HUES48 (cell line): ENCODE results near the gene RRBP1.

Experiments
- H3K27ac ChIP-seq: one replicate; pipeline ENCODE4 v1.7.0; 2013; ENCODE audit warnings: low read depth, low read length, inconsistent platforms
- H3K27me3 ChIP-seq: 2 replicates; pipeline ENCODE4 v1.6.1; 2013; ENCODE audit warnings: mild to moderate bottlenecking, low read length; ENCODE audit not compliant: control insufficient read depth, insufficient read depth
- H3K36me3 ChIP-seq: 2 replicates; pipeline ENCODE4 v1.6.1; 2013; ENCODE audit warnings: low read length; ENCODE audit not compliant: control insufficient read depth, insufficient read depth
- H3K4me1 ChIP-seq: 2 replicates; pipeline ENCODE4 v1.6.1; 2013; ENCODE audit warnings: mild to moderate bottlenecking, low read length; ENCODE audit not compliant: control insufficient read depth, insufficient read depth
- H3K4me3 ChIP-seq: 2 replicates; pipeline ENCODE4 v1.5.1; 2013; ENCODE audit warnings: mild to moderate bottlenecking, low read depth, low read length
- H3K9ac ChIP-seq: 2 replicates; pipeline ENCODE4 v1.6.1; 2013; ENCODE audit warnings: mild to moderate bottlenecking, low read depth, low read length, moderate library complexity
- H3K9me3 ChIP-seq: 2 replicates; pipeline ENCODE4 v1.6.1; 2013; ENCODE audit warnings: low read length; ENCODE audit not compliant: control insufficient read depth, insufficient read depth

Gene RRBP1

DNA sequence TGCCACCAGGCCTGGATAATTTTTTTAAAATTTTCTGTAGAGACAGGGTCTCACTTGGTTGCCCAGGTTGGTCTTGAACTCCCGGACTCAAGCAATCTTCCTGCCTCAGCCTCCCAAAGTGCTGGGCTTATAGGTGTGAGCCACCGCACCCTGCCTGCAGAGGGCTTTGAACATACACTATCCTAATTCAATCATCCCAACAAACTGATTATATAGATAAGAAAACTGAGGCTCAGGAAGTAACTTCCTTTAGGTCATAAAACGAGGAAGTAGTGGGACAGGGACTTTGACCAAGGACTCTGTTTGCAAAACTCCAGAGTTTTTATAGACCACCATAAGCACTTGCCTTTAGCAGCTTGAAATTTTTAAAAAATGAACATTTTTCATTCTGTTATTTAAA lies 12.7 kb upstream of the RRBP1 start:
- Histone ChIP-seq H3K36me3 (no peaks in the 10 kb centered on the region), H3K4me3 (no peak overlapping the region), H3K27ac (no peak overlapping the region), H3K9me3 (0 out of 2 replicates have a peak, but pooled peaks cover 2% of the 10 kb centered on the region), H3K27me3 (no peaks in the 10 kb centered on the region), H3K9ac (no peak overlapping the region), H3K4me1 (peaks cover 8% of the 10 kb centered on the region; the same call in 1 of the 2 replicates)

DNA sequence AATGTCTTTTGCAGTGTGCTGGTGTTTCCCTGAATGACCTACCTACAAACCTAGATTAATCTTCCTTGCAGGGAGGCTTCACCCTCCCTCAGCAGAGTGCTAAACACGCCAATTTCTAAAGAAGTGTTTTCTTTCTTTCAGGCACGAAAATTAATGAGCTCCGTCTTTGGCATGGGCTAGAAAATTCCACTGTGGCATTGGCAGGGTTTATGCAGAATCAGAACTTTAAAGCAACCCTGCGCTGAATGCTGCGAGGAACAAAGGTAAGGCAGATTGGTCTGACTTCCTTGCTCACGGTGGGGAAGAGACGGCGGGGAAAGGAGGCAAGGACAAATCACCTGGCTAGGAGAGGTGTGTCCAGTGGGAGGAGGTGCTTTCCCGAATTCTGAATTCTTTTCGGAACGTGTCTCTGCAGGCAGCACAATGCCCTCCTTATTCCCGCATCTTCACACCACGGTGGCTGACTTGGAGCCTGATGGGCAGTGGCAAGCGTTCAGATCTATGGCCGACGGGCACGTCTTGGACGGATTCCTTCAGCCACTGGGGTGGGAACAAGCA lies 11.5 kb upstream of the RRBP1 start:
- Histone ChIP-seq H3K9me3 (0 out of 2 replicates have a peak, but pooled peaks cover 2% of the 10 kb centered on the region), H3K9ac (no peak overlapping the region), H3K27me3 (no peaks in the 10 kb centered on the region), H3K4me1 (peaks cover 8% of the 10 kb centered on the region; the same call in 1 of the 2 replicates), H3K4me3 (no peak overlapping the region), H3K36me3 (no peaks in the 10 kb centered on the region), H3K27ac (no peak overlapping the region)

DNA sequence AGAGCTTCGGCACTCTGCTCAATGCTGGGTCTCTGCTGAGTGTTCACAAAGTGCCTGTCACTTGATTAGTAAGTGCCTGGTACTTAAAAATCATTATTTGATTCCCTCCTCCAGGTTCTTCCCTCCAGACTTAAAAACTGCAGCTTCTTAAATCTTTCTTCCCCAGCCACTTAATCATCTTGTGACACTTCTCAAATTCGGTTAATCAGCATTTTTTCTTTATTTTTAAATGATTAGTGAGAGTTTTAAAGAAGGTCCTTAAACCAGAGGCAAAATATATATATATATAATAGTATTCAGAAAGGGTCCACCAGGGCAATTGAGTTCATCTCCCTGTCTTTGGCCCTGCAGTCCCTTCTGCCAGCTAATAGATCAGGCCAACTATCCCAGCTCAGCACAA lies 9.7 kb upstream of the RRBP1 start:
- peaks cover 8% of the 10 kb centered on the region; the same call in 1 of the 2 replicates for H3K4me1 ChIP-seq
- no peak overlapping the region for H3K27ac ChIP-seq
- no peaks in the 10 kb centered on the region for H3K27me3 ChIP-seq
- H3K4me3 ChIP-seq: no peak overlapping the region
- H3K36me3 ChIP-seq: no peaks in the 10 kb centered on the region
- no peak overlapping the region for H3K9ac ChIP-seq
- 0 out of 2 replicates have a peak, but pooled peaks cover 2% of the 10 kb centered on the region for H3K9me3 ChIP-seq

DNA sequence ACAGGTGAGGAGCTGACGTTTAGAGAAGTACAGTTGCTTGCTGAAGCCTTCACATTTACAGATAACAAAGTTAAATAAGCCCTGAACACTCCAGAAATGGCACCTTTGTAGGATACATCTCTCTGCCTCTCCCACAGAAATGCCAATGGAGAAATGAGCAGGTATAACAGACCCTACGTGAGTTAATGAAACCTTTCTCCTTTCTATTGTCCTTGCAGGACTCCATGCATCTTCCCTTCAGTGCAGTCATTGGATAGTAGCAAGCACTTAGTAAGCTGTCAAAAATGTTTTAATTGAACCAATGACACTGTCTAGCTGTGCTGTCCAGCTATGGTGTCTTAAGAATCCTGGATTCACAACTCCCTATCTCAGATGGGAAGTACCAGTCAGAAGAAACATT lies 8.1 kb upstream of the RRBP1 start:
- Histone ChIP-seq H3K4me3 (no peak overlapping the region), H3K36me3 (no peaks in the 10 kb centered on the region), H3K27me3 (no peaks in the 10 kb centered on the region), H3K27ac (no peak overlapping the region), H3K9me3 (0 out of 2 replicates have a peak, but pooled peaks cover 2% of the 10 kb centered on the region), H3K9ac (no peak overlapping the region), H3K4me1 (peaks cover 8% of the 10 kb centered on the region; the same call in 1 of the 2 replicates)

DNA sequence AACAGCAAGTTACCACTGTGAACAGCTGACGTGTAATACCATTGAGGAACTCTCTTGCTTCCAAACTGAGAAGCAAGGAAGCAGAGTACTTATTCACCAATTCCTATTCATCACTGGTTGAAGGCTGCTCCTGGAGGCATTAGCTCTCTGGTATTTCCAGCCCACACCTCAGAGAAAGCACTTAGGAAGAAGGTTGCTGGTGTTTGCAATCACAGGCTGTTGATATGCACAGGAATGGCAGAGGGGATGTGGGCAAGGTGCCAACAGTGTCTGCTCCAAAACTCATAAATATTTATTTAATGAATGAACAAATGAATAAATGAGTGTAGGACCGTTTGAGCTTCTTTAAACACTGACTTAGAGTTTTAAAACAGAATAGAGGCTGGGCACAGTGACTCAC lies 6.9 kb upstream of the RRBP1 start:
- Histone ChIP-seq H3K4me1 (peaks cover 8% of the 10 kb centered on the region; the same call in 1 of the 2 replicates), H3K9me3 (0 out of 2 replicates have a peak, but pooled peaks cover 2% of the 10 kb centered on the region), H3K36me3 (no peaks in the 10 kb centered on the region), H3K4me3 (no peak overlapping the region), H3K27ac (no peak overlapping the region), H3K27me3 (no peaks in the 10 kb centered on the region), H3K9ac (no peak overlapping the region)

DNA sequence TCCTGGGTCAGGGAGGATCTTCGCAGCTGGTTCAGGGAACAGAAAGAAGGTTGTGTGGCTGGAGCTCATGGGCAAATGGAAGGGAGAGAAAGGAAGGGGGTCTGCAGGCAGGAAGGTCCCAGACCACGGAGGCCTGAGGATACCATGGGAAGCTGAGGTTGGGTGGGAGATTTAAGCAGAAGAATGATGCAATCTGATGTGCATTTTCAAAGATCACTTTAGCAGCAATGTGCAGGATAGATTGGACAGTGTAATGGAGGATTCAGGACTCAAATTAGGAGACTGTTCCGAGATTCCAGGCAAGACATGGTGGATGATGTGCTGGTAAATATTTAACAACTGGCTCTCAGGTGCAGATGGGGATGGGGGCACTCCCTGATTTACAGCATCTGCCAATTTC lies 5.8 kb upstream of the RRBP1 start:
- Histone ChIP-seq H3K27me3 (no peaks in the 10 kb centered on the region), H3K36me3 (no peaks in the 10 kb centered on the region), H3K4me1 (peaks cover 5% of the 10 kb centered on the region), H3K9ac (no peak overlapping the region), H3K9me3 (0 out of 2 replicates have a peak, but pooled peaks cover 2% of the 10 kb centered on the region), H3K27ac (no peak overlapping the region), H3K4me3 (no peak overlapping the region)

DNA sequence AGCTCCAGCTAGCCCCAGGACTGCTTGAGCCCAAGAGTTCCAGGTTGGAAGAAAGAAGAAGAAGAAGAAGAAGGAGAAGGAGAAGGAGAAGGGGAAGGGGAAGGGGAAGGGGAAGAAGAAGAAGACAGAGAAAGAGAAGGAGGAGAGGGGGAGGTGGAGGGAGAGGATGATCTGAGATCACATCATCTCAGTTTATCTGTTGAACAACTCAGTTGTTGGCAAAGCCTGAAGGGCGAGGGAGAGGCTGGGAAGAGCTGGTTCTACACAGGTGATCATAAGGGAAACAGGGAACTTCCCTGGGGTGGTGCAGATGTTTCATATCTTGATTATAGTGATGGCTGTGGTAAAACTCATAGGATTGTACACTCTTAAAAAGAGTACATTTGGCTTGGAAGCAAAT lies 3.1 kb upstream of the RRBP1 start:
- Histone ChIP-seq H3K36me3 (no peaks in the 10 kb centered on the region), H3K4me3 (no peak overlapping the region)

DNA sequence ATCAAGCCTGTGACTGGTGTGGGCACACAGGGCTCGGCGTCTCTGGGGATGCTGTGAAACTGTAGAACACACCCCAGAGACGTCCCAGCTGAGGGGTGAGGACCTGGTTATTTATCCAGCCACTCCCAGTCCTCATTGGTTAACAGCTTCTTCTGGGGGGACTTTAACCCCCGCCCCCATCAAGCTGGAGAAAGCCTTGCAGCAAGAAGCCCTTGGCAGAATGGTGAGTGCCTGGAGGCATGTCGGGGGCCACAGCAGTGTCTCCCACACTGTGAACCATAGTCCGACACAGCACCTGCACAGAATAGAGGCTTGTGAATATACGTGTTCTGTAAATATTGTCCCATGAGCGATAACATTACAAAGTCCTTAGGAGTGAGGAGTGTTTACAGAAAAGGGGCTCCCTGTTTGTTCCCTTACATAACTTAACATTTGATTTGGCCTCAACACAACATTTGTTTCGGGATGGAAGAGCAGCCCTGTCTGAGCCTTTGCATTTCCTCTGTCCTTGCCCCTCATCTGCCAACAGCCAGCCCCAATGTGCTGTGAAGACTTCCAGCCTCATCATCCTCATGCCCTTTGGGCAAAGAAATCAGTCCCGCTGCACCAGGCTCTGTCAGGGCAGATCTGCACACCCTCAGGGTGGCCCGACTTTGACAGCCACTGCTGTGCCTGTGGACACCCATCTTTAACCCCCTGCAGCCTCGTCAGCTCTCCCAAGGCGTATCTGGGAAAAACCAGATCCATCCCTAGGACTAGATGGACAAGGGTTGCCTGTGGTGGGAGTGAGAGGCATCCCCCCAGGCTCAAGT lies 2.2 kb upstream of the RRBP1 start:
- Histone ChIP-seq H3K4me3 (no peak overlapping the region), H3K4me1 (peaks cover 20% of the 10 kb centered on the region), H3K9ac (no peak overlapping the region), H3K36me3 (peaks cover 4% of the 10 kb centered on the region; the same call in 1 of the 2 replicates), H3K27me3 (no peaks in the 10 kb centered on the region), H3K27ac (no peak overlapping the region), H3K9me3 (no peaks in the 10 kb centered on the region)

More for the DNA sequence above, 3.1 kb upstream of the RRBP1 start:
- Histone ChIP-seq H3K4me1 (peaks cover 11% of the 10 kb centered on the region), H3K9me3 (0 out of 2 replicates have a peak, but pooled peaks cover under 1% of the 10 kb centered on the region), H3K27me3 (no peaks in the 10 kb centered on the region), H3K27ac (no peak overlapping the region), H3K9ac (no peak overlapping the region)

DNA sequence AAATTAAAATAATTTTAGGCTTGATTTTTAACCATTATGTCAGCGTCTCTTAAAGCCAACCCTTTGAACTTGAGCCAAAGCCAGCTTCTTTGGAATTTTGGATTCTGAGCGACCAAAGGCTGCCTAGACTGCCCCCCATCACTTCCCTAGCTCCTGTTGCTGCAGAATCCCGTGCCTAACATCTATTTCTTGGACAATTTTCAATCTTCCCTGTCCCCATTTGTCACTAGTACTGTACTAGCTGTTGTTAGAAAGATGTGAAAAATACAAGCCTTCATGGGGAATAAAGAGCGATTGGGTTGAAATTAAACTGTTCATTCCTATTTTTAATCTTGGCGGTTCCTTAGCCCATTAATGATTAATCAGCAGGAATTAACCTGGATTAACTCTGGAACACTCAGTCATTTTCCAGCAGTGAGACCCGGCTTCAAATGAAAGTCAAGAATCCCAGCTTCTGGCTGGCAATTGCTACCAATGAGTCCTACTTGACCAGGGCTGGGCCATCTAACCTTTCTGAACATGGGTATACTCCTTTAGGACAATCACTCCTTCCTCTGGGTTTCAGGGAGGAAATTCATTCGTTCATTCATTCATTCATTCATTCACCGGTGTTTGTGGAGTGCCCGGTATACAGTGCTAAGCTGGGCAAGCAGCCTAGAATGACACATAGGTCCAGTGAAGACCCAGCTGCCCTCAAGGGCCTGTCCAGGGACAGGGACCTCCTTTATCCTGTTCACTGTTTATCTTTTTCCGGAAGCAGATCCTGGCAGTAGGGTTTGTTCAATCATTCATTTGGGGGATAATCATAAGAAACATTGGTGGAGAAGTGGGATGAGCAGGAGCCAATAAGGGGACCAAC lies 1.4 kb upstream of the RRBP1 start:
- Histone ChIP-seq H3K27me3 (no peaks in the 10 kb centered on the region), H3K27ac (no peak overlapping the region), H3K4me3 (peak overlapping the region; percentile 55), H3K9me3 (no peaks in the 10 kb centered on the region), H3K4me1 (peaks cover 25% of the 10 kb centered on the region), H3K36me3 (peaks cover 13% of the 10 kb centered on the region), H3K9ac (no peak overlapping the region)

DNA sequence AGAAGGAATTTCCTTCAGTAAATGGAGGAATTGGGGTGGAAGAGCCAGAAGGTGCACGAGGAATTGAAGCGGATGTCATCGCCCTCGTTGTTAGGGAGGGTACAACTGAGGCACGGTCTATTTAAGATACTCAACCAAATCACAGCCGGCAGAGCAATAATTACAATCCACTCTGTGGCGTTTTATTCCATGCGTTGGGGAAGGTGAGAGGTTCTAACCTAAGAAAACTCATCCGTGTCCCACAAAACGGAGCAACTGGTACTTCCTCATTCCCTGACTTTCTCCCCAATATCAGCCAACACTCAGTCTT lies 802 bp upstream of the RRBP1 start:
- Histone ChIP-seq H3K27ac (peak overlapping the region; percentile 77), H3K4me1 (peaks cover 28% of the 10 kb centered on the region), H3K9me3 (no peaks in the 10 kb centered on the region), H3K27me3 (no peaks in the 10 kb centered on the region), H3K9ac (peak overlapping the region; percentile 38), H3K36me3 (peaks cover 19% of the 10 kb centered on the region), H3K4me3 (peak overlapping the region; percentile 55)
